ENCODE measurements around the gene TBCD.

GRCh38 chr17:82813299-82814051 is 61.6 kb downstream of the TBCD start:
- TF ChIP-seq CTCF (IDR thresholded peaks at IDR 0.05): no peak
- TF ChIP-seq POLR2AphosphoS5 (IDR thresholded peaks at IDR 0.05): no peak
- no peak for TF ChIP-seq POLR2A (IDR thresholded peaks at IDR 0.05)

All from breast epithelium (tissue), 3 donors.